Gastrocnemius medialis (tissue), 4 donors: ENCODE data around the gene ST3GAL2. TPM values are rescaled to one million over a fixed set of nuclear protein-coding genes. Genes with fewer than 3 reads are reported as not detected.
"Not testable (repeated sequence)": the region's sequence is repeated elsewhere in the genome, so short reads cannot be mapped to it uniquely, and the experiment has no call there.

ENCODE experiments used
- ATAC-seq, 2 donors: fragments of 150-250 bp; one replicate each; pipeline ENCODE4 v1.9.1; 2016
- DNase-seq, 2 donors: peaks; one replicate each; pipeline ENCODE4 v3.0.0-alpha.2; 2019
- H3K27ac ChIP-seq, 4 donors: fragments of 200-600 bp; sonication (generic); 1 replicate in 1 of 4; 2 replicates in 3 of 4; pipeline ENCODE4 v1.5.1; 2016 to 2018; ENCODE audit warnings: mild to moderate bottlenecking in 2 of 4, moderate library complexity in 1 of 4
- H3K27me3 ChIP-seq, 3 donors: fragments of 200-600 bp; sonication (generic) in 2 of 3; 1 replicate in 1 of 3; 2 replicates in 2 of 3; pipeline versions ENCODE4 v1.5.1 to v1.6.0; 2016 to 2019; ENCODE audit warnings: mild to moderate bottlenecking in 1 of 3, moderate library complexity in 1 of 3
- H3K36me3 ChIP-seq, 2 donors: fragments of 200-600 bp; sonication (generic) in 1 of 2; one replicate each; pipeline ENCODE4 v1.5.1; 2017 to 2018
- H3K4me1 ChIP-seq, 2 donors: fragments of 200-600 bp; sonication (generic) in 1 of 2; one replicate each; pipeline ENCODE4 v1.5.1; 2016 to 2017; ENCODE audit warnings: mild to moderate bottlenecking in 2 of 2
- H3K4me3 ChIP-seq, 4 donors: fragments of 200-600 bp; sonication (generic) in 3 of 4; 1 replicate in 1 of 4; 2 replicates in 3 of 4; pipeline ENCODE4 v1.5.1; 2016 to 2019; ENCODE audit warnings: mild to moderate bottlenecking in 2 of 4
- H3K9me3 ChIP-seq, 3 donors: fragments of 200-600 bp; sonication (generic) in 2 of 3; 1 replicate in 1 of 3; 2 replicates in 2 of 3; pipeline ENCODE4 v1.5.1; 2016 to 2019
- CTCF ChIP-seq, 5 experiments: fragments of 450-650 bp in 3 of 5; fragments of 200-600 bp in 2 of 5; sonication (generic) in 2 of 5; IDR thresholded peaks in 4 of 5; conservative IDR thresholded peaks in 1 of 5; 1 replicate in 4 of 5; 2 replicates in 1 of 5; pipeline ENCODE4 v1.5.1; 2016 to 2019; ENCODE audit warnings: antibody characterized with exemption in 5 of 5, mild to moderate bottlenecking in 3 of 5, moderate library complexity in 3 of 5
- POLR2A ChIP-seq, 2 donors: fragments of 450-650 bp; IDR thresholded peaks; one replicate each; pipeline ENCODE4 v1.6.1; 2017; ENCODE audit warnings: antibody characterized with exemption in 2 of 2, mild to moderate bottlenecking in 2 of 2, moderate library complexity in 2 of 2
- in situ Hi-C, 4 donors: fragments of 200-750 bp; cut with MboI; loops; one replicate each; pipeline versions ENCODE4 v1.15.0 to v1.8.0; 2017; ENCODE audit warnings: low sequenced_read_pairs in 4 of 4
- intact Hi-C: fragments of 100-400 bp; cut with DNase I; formaldehyde crosslinking; loops from one replicate; pipeline ENCODE4 v1.15.1; 2023; ENCODE audit warnings: low total_unique reads
- total RNA-seq, 4 donors: library from RNA; depleted of rRNA; stranded (reverse); fragments of >200 nt; gene quantifications; one replicate each; pipeline versions ENCODE4 v1.1.0 to v1.2.3, GENCODE V29; 2016

The ST3GAL2 gene
- total RNA-seq, 4 donors from 2014 or later = 12.8 to 27.7 (median 22.1) TPM

- ATAC-seq = no peak
- DNase-seq = no peak
- TF ChIP-seq CTCF (IDR thresholded peaks at IDR 0.05 in 4 of 5, conservative IDR thresholded peaks at IDR 0.05 in 1 of 5) (no peak), POLR2A (IDR thresholded peaks at IDR 0.05) (no peak)
- Histone ChIP-seq H3K27ac (peak overlapping the region in 3 of 4 donors; percentile 74 to 86 (median 81)), H3K27me3 (no peaks in the 10 kb centered on the region), H3K36me3 (no peaks in the 10 kb centered on the region), H3K9me3 (no peaks in the 10 kb centered on the region), H3K4me3 (no peak overlapping the region), H3K4me1 (peaks cover 26 to 32% of the 10 kb centered on the region in 2 donors)
- in situ Hi-C loops = loop anchor here in 1 of 4 donors (10.0 kb wide), 1 partner anchor 64 kb away; the partner anchor contains the start of gene FCSK
- intact Hi-C loops = no loop called here
These were observed 48.1 kb downstream of the ST3GAL2 start for GRCh38 chr16:70390774-70391173.

GRCh38 chr16:70388006-70388680 lies 50.8 kb downstream of the ST3GAL2 start:
- Histone ChIP-seq H3K9me3 (no peaks in the 10 kb centered on the region), H3K27ac (peak overlapping the region; percentile 82 to 96 (median 88)), H3K36me3 (no peaks in the 10 kb centered on the region), H3K4me1 (peaks cover 21 to 33% of the 10 kb centered on the region in 2 donors), H3K27me3 (no peaks in the 10 kb centered on the region), H3K4me3 (no peak overlapping the region)
- ATAC-seq = peak; percentile 4
- intact Hi-C loops = no loop called here
- in situ Hi-C loops = no loop called here
- no peak for TF ChIP-seq CTCF (IDR thresholded peaks at IDR 0.05 in 4 of 5, conservative IDR thresholded peaks at IDR 0.05 in 1 of 5)
- peak; percentile 18 to 78 for DNase-seq

DNA sequence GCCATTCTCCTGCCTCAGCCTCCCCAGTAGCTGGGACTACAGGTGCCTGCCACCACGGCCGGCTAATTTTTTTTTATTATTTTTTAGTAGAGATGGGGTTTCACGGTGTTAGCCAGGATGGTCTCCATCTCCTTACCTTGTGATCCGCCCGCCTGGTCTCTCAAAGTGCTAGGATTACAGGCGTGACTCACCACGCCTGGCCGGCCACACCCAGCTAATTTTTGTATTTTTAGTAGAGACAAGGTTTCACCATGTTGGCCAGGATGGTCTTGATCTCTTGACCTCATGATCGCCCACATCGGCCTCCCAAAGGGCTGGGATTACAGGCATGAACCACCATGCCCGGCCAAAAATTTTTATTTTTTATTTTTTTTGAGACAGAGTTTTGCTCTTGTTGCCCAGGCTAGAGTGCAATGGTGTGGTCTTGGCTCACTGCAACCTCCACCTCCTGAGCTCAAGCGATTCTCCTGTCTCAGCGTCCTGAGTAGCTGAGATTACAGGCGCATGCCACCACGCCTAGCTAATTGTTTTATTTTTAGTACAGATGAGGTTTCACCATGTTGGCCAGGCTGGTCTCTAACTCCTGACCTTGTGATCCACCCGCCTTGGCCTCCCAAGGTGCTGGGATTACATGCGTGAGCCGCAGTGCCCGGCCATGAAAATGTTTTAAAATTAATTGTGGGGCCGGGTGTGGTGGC lies 52.5 kb downstream of the ST3GAL2 start:
- intact Hi-C loops, in situ Hi-C loops, H3K9me3 ChIP-seq, H3K27me3 ChIP-seq, H3K36me3 ChIP-seq, H3K4me3 ChIP-seq: not testable (repeated sequence)
- Histone ChIP-seq H3K27ac (peak overlapping the region; percentile 82 to 96 (median 88)), H3K4me1 (peaks cover 12 to 21% of the 10 kb centered on the region in 2 donors)
- peak in 1 of 2 donors; percentile 23 for TF ChIP-seq POLR2A (IDR thresholded peaks at IDR 0.05)
- DNase-seq (peak; percentile 73 to 92), ATAC-seq (peak; percentile 70 to 72)

DNA sequence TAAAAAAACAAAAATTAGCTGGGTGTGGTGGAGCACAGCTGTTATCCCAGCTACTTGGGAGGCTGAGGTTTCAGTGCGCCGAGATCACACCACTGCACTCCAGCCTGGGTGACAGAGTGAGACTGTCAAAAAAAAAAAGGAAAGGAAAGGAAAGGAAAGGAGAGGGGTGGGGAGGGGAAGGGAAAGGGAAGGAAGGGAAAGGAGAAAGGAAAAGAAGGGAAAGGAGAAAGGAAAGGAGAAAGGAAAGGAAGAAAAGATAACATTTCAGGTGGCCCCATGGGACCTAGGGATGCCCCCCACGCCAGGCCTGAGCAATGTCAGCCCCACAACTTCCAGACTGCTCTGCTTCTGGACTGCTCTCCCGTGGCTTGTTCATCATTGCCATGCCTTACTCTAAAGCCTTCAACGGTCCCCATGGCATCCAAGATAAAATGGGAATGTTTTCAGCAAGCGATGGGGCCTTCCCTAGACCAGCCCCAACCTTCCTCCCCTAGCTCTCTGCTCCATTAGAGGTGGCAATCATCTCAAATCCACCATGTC lies 55.4 kb downstream of the ST3GAL2 start:
- H3K9me3 ChIP-seq = no peaks in the 10 kb centered on the region
- H3K4me1 ChIP-seq = peaks cover 14 to 22% of the 10 kb centered on the region in 2 donors
- H3K27ac ChIP-seq = peak overlapping the region; percentile 19 to 96 (median 56)
- intact Hi-C loops (loop anchor here (5.0 kb wide), 1 partner anchor 139 kb away; the partner anchor contains the start of genes COG4 and SF3B3), in situ Hi-C loops (no loop called here)
- peaks cover 0 to 3% of the 10 kb centered on the region in 2 donors for H3K36me3 ChIP-seq
- DNase-seq (no peak), ATAC-seq (no peak)
- no peaks in the 10 kb centered on the region for H3K27me3 ChIP-seq
- TF ChIP-seq POLR2A (IDR thresholded peaks at IDR 0.05) (no peak), CTCF (IDR thresholded peaks at IDR 0.05 in 4 of 5, conservative IDR thresholded peaks at IDR 0.05 in 1 of 5) (no peak)
- H3K4me3 ChIP-seq = no peak overlapping the region
